Transverse colon (tissue), 4 donors: ENCODE data around the gene ATF7IP2. TPM values are rescaled to one million over a fixed set of nuclear protein-coding genes. Genes with fewer than 3 reads are reported as not detected.

Experiments
- DNase-seq: peaks from one replicate; pipeline ENCODE4 v3.0.0-alpha.2; 2019
- H3K27ac ChIP-seq, 4 donors: fragments of 200-600 bp; sonication (generic); 2 replicates each; pipeline ENCODE4 v1.5.1; 2016 to 2018; ENCODE audit warnings: inconsistent platforms in 4 of 4
- H3K27me3 ChIP-seq: fragments of 200-600 bp; sonication (generic); 2 replicates; pipeline ENCODE4 v1.5.1; 2017; ENCODE audit warnings: inconsistent platforms
- H3K36me3 ChIP-seq, 4 donors: fragments of 200-600 bp; sonication (generic); 2 replicates each; pipeline ENCODE4 v1.5.1; 2017 to 2019; ENCODE audit warnings: inconsistent platforms in 4 of 4
- H3K4me1 ChIP-seq, 4 donors: fragments of 200-600 bp; sonication (generic); 2 replicates each; pipeline ENCODE4 v1.5.1; 2017 to 2020; ENCODE audit warnings: inconsistent platforms in 4 of 4
- H3K4me3 ChIP-seq, 4 donors: fragments of 200-600 bp; sonication (generic); 1 replicate in 1 of 4; 2 replicates in 3 of 4; pipeline versions ENCODE4 v1.5.1 to v1.6.1; 2017 to 2019; ENCODE audit warnings: inconsistent platforms in 4 of 4
- H3K9me3 ChIP-seq, 2 donors: fragments of 200-600 bp; sonication (generic); 2 replicates each; pipeline ENCODE4 v1.5.1; 2017 to 2019; ENCODE audit warnings: inconsistent platforms in 2 of 2
- EP300 ChIP-seq: sonication (generic); formaldehyde crosslinking; IDR thresholded peaks from one replicate; pipeline ENCODE4 v1.6.1; 2017; ENCODE audit warnings: antibody characterized with exemption, low read depth
- POLR2A ChIP-seq: fragments of 450-650 bp; IDR thresholded peaks from one replicate; pipeline ENCODE4 v1.6.1; 2016; ENCODE audit warnings: antibody characterized with exemption, mild to moderate bottlenecking, moderate library complexity
- POLR2AphosphoS5 ChIP-seq, 3 donors: sonication (generic); formaldehyde crosslinking; IDR thresholded peaks; one replicate each; pipeline ENCODE4 v1.6.1; 2016; ENCODE audit warnings: antibody characterized with exemption in 3 of 3
- WGBS, 2 donors: methylation state at CpG; one replicate each; pipeline ENCODE4 v1.1.5; 2018; ENCODE audit warnings: low coverage in 1 of 2; 5-methylcytosine and 5-hydroxymethylcytosine counted together
- in situ Hi-C, 4 donors: fragments of 200-750 bp; cut with MboI; loops; one replicate each; pipeline versions ENCODE4 v1.15.0 to v1.15.1; 2017; ENCODE audit warnings: low sequenced_read_pairs in 3 of 4, low pct_ligation_motif_present in 1 of 4, low pct_unique_long_range_greater_than_20kb in 1 of 4
- intact Hi-C: fragments of 100-400 bp; cut with DNase I; formaldehyde crosslinking; loops from one replicate; pipeline ENCODE4 v1.15.1; 2023; ENCODE audit warnings: low total_unique reads
- total RNA-seq, 4 donors: library from RNA; depleted of rRNA; stranded (reverse); fragments of >200 nt; gene quantifications; one replicate each; pipeline ENCODE4 v1.1.0, GENCODE V29; 2016
- TF ChIP-seq, protein P1 (sequence below), 5 experiments: fragments of 200-600 bp in 3 of 5; fragments of 450-650 bp in 2 of 5; sonication (generic) in 3 of 5; IDR thresholded peaks; 1 replicate in 2 of 5; 2 replicates in 3 of 5; pipeline ENCODE4 v1.5.1; 2016 to 2017; ENCODE audit warnings: antibody characterized with exemption in 5 of 5, inconsistent platforms in 3 of 5, mild to moderate bottlenecking in 2 of 5, moderate library complexity in 1 of 5

ATF7IP2 gene
- total RNA-seq, 4 donors from 2014 or later, result 1.5 to 22.9 (median 10.8) TPM

DNA sequence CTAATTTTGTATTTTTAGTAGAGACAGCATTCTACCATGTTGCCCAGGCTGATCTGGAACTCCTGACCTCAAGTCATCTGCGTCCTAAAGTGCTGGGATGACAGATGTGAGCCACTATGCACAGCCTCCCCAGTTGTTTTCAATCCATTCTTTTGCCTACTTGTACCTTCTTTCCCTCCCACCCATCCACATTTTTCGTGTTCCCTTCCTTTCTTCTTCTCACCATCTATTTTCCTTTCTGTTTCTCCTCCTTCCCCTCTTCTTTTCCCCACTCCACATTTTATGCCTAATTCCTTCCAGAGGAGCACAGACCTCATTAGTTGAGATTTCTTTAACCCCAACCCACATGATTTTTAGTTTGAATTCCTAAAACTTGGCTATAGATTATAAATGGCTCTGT lies 94.3 kb downstream of the ATF7IP2 start:
- Histone ChIP-seq H3K27me3 (no peaks in the 10 kb centered on the region), H3K27ac (no peak overlapping the region), H3K4me1 (no peaks in the 10 kb centered on the region), H3K36me3 (peaks cover 0 to 6% (median under 1%) of the 10 kb centered on the region in 4 donors), H3K9me3 (no peaks in the 10 kb centered on the region), H3K4me3 (no peak overlapping the region)
- intact Hi-C loops, result no loop called here
- no peak for TF ChIP-seq EP300
- TF ChIP-seq, protein P1, sequence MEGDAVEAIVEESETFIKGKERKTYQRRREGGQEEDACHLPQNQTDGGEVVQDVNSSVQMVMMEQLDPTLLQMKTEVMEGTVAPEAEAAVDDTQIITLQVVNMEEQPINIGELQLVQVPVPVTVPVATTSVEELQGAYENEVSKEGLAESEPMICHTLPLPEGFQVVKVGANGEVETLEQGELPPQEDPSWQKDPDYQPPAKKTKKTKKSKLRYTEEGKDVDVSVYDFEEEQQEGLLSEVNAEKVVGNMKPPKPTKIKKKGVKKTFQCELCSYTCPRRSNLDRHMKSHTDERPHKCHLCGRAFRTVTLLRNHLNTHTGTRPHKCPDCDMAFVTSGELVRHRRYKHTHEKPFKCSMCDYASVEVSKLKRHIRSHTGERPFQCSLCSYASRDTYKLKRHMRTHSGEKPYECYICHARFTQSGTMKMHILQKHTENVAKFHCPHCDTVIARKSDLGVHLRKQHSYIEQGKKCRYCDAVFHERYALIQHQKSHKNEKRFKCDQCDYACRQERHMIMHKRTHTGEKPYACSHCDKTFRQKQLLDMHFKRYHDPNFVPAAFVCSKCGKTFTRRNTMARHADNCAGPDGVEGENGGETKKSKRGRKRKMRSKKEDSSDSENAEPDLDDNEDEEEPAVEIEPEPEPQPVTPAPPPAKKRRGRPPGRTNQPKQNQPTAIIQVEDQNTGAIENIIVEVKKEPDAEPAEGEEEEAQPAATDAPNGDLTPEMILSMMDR (IDR thresholded peaks at IDR 0.05), result no peak
- no peak for TF ChIP-seq POLR2AphosphoS5 (IDR thresholded peaks at IDR 0.05)
- no peak for TF ChIP-seq POLR2A
- DNase-seq, result no peak
- WGBS, 2 donors, result 88 to 100% methylated on average over 1 to 2 of the region's 2 CpGs
- in situ Hi-C loops, result no loop called here

GRCh38 chr16:10485159-10485558 lies 99.3 kb downstream of the ATF7IP2 start:
- in situ Hi-C loops, result no loop called here
- TF ChIP-seq POLR2A (no peak), EP300 (no peak), POLR2AphosphoS5 (IDR thresholded peaks at IDR 0.05) (no peak)
- TF ChIP-seq, protein P1 (IDR thresholded peaks at IDR 0.05), result no peak
- H3K36me3 ChIP-seq, result peaks cover 0 to 6% (median 0%) of the 10 kb centered on the region in 4 donors
- H3K4me3 ChIP-seq, result no peak overlapping the region
- H3K4me1 ChIP-seq, result no peaks in the 10 kb centered on the region
- DNase-seq, result no peak
- peaks cover 5 to 9% of the 10 kb centered on the region in 2 donors for H3K9me3 ChIP-seq
- H3K27ac ChIP-seq, result no peak overlapping the region
- intact Hi-C loops, result no loop called here
- 97% methylated on average over 4 of the region's 4 CpGs; no CpG with 5 or more reads in 1 of the 2 donors for WGBS, 2 donors
- H3K27me3 ChIP-seq, result no peaks in the 10 kb centered on the region

GRCh38 chr16:10485698-10486382 lies 100.0 kb downstream of the ATF7IP2 start:
- WGBS, 2 donors, result 73 to 92% methylated on average over 2 to 12 of the region's 12 CpGs
- no peak for DNase-seq
- TF ChIP-seq, protein P1 (IDR thresholded peaks at IDR 0.05), result no peak
- no peak for TF ChIP-seq POLR2A
- TF ChIP-seq POLR2AphosphoS5 (IDR thresholded peaks at IDR 0.05), result no peak
- no peak for TF ChIP-seq EP300
- Histone ChIP-seq H3K27ac (no peak overlapping the region), H3K36me3 (peaks cover 0 to 6% (median 0%) of the 10 kb centered on the region in 4 donors), H3K9me3 (peaks cover 5 to 9% of the 10 kb centered on the region in 2 donors), H3K4me3 (no peak overlapping the region), H3K4me1 (no peaks in the 10 kb centered on the region), H3K27me3 (no peaks in the 10 kb centered on the region)
- intact Hi-C loops (no loop called here), in situ Hi-C loops (no loop called here)

DNA sequence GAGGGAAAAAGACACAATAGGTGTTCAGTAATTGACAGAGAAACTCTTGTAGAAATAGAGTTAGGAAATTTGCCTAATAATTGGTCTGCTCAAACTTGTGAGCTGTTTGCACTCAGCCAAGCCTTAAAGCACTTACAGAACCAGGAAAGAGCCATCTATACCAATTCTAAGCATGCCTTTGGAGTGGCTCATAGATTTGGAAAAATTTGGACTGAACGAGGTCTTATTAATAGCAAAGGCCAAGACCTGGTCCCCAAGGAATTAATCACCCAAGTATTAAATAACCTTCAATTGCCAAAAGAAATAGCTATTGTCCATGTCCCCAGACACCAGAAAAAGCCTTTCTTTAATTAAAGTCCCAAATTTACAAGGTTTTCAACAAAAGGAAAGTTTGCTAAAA lies 104.3 kb downstream of the ATF7IP2 start:
- WGBS, 2 donors, result 59 to 67% methylated on average over 1 of the region's 1 CpG
- Histone ChIP-seq H3K4me3 (no peak overlapping the region), H3K36me3 (peaks cover 0 to 6% (median 0%) of the 10 kb centered on the region in 4 donors), H3K9me3 (peaks cover 5 to 14% of the 10 kb centered on the region in 2 donors), H3K27me3 (no peaks in the 10 kb centered on the region), H3K27ac (no peak overlapping the region), H3K4me1 (no peaks in the 10 kb centered on the region)
- no peak for TF ChIP-seq POLR2AphosphoS5 (IDR thresholded peaks at IDR 0.05)
- TF ChIP-seq, protein P1 (IDR thresholded peaks at IDR 0.05), result no peak
- TF ChIP-seq EP300, result no peak
- TF ChIP-seq POLR2A, result no peak
- intact Hi-C loops, result no loop called here
- in situ Hi-C loops, result no loop called here
- no peak for DNase-seq
